ENCODE results near the gene PYHIN1. TPM values are rescaled to one million over a fixed set of nuclear protein-coding genes. Genes with fewer than 3 reads are reported as not detected.

The PYHIN1 gene
- polyA plus RNA-seq, 1 experiment, result not detected

DNA sequence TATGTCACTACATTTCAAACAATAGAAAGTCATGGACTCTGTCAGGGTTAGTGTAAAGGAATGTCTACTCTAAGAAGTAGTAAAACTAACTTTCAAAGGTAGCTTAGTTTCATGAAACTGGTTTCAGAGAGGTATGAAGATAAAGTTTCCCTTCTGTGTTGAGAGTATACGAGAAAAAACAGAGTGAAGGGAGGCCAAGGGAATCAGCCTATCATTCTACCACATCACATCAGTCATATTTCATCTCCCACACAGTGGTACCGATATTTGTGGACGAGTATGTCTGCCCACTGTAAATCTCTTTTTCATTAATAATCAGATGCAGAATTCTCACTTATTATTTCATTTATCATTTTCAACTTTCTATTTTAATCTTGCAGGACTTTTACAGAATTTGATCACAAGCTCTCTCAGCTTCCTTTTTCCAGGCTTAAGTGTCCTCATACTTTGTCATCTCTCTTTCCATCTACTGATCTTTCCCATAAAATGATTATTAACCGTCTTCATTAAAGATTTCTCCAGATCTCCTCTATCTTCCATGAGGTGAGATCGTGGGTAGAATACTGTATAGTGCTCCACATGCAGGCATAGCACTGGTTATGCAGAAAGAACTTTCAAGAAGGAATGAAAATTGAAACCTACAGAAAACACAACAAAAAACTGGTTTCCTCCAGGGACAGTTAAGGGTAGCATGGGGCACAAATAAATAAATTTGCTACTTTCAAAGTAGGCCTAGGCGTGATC, 66.9 kb downstream of the PYHIN1 start:
- no peak for DNase-seq (ENCODE audit: low read depth, low spot score)
- TF ChIP-seq, protein P1, sequence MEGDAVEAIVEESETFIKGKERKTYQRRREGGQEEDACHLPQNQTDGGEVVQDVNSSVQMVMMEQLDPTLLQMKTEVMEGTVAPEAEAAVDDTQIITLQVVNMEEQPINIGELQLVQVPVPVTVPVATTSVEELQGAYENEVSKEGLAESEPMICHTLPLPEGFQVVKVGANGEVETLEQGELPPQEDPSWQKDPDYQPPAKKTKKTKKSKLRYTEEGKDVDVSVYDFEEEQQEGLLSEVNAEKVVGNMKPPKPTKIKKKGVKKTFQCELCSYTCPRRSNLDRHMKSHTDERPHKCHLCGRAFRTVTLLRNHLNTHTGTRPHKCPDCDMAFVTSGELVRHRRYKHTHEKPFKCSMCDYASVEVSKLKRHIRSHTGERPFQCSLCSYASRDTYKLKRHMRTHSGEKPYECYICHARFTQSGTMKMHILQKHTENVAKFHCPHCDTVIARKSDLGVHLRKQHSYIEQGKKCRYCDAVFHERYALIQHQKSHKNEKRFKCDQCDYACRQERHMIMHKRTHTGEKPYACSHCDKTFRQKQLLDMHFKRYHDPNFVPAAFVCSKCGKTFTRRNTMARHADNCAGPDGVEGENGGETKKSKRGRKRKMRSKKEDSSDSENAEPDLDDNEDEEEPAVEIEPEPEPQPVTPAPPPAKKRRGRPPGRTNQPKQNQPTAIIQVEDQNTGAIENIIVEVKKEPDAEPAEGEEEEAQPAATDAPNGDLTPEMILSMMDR (IDR thresholded peaks at IDR 0.05; ENCODE audit: low read depth, low read length), result no peak
- no peaks in the 10 kb centered on the region for H3K27me3 ChIP-seq (ENCODE audit: control insufficient read depth, insufficient read depth, low read length)
- H3K27ac ChIP-seq (ENCODE audit: low read depth, low read length), result no peak overlapping the region
- ChIA-PET POLR2A (no interaction called here), CTCF (interaction anchor here (0.6 to 2.4 kb wide), 31 partner anchors 9 to 1291 kb away, joined by 3 to 79 read pairs (median 3); partner anchors contain the start of gene IFI16)
- peak overlapping the region; percentile 69; the same call in 1 of the 2 replicates for H3K4me3 ChIP-seq (ENCODE audit: low read depth, low read length)
- H3K9me3 ChIP-seq (ENCODE audit: control insufficient read depth, insufficient read depth, low read length), result no peaks in the 10 kb centered on the region

GRCh38 chr1:158998781-158999161, 67.4 kb downstream of the PYHIN1 start:
- no peak overlapping the region for H3K27ac ChIP-seq (ENCODE audit: low read depth, low read length)
- ChIA-PET CTCF (interaction anchor here (0.6 to 2.4 kb wide), 30 partner anchors 9 to 1290 kb away, joined by 3 to 79 read pairs (median 4); partner anchors contain the start of gene IFI16), POLR2A (no interaction called here)
- peak overlapping the region; percentile 69 for H3K4me3 ChIP-seq (ENCODE audit: low read depth, low read length)
- TF ChIP-seq, protein P1 (IDR thresholded peaks at IDR 0.05; ENCODE audit: low read depth, low read length), result peak; percentile 89
- no peaks in the 10 kb centered on the region for H3K9me3 ChIP-seq (ENCODE audit: control insufficient read depth, insufficient read depth, low read length)
- H3K27me3 ChIP-seq (ENCODE audit: control insufficient read depth, insufficient read depth, low read length), result no peaks in the 10 kb centered on the region
- DNase-seq (ENCODE audit: low read depth, low spot score), result peak; percentile 18

DNA sequence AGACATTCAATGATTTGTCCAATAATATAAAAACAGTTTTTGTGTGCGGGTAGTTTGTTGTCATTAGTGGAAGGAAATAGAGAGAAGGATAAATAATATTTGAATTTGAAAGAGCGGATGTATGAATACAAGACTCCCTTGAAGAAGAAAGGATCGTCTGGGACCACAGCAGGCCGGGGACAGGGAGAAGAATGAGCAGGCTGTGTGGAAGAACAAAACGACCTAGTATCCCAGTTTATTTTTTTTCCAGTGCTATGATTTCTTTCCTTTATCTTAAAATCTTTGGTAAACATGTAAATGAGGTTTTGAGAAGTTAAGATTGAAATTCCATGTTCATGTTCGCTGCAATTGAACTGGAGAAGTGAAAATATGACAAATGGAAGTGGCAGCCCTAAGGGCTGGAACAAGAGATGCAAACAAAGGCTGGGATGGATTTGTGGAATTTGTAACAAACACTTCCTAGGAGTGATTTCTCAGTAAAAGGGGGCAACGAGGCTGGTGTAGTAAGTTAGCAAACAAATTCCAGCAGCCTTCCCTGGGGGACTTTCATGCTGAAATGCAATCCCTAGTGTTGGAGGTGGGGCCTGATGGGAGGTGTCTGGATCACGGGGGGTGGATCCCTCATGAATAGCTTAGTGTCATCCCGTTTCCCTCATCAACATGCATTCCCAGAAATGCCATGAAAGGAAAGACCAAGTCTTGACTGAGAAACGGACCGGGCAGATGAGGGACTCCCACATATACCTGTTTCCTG, 68.1 kb downstream of the PYHIN1 start:
- TF ChIP-seq, protein P1 (IDR thresholded peaks at IDR 0.05; ENCODE audit: low read depth, low read length), result no peak
- Histone ChIP-seq H3K27me3 (ENCODE audit: control insufficient read depth, insufficient read depth, low read length) (no peaks in the 10 kb centered on the region), H3K4me3 (ENCODE audit: low read depth, low read length) (peak overlapping the region; percentile 69), H3K9me3 (ENCODE audit: control insufficient read depth, insufficient read depth, low read length) (no peaks in the 10 kb centered on the region), H3K27ac (ENCODE audit: low read depth, low read length) (peak overlapping the region; percentile 93)
- POLR2A ChIA-PET, result interaction anchor here (0.5 to 1.3 kb wide), 4 partner anchors 10 to 854 kb away, joined by 3 to 12 read pairs (median 4); partner anchors contain the start of gene IFI16
- CTCF ChIA-PET, result interaction anchor here (0.7 to 2.0 kb wide), 6 partner anchors 10 to 797 kb away, joined by 3 to 6 read pairs (median 4); partner anchors contain the start of gene IFI16
- DNase-seq (ENCODE audit: low read depth, low spot score), result peak; percentile 81

DNA sequence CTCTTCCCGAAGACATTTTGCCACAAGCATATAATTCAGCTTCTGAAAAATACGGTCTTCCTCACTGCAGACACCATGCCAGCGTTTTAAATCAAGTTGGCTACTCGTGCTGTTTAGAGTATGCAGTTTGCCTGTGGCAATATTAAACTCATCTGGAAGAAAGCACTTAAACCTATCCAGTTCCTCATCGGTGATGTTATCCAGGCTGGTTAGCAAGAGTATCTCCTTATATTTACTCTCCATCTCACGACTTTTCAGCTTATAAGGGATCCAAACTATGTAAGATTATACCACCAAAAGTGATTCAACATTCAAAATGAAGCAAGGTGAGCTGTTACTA, 68.7 kb downstream of the PYHIN1 start:
- peak overlapping the region; percentile 93 for H3K27ac ChIP-seq (ENCODE audit: low read depth, low read length)
- TF ChIP-seq, protein P1 (IDR thresholded peaks at IDR 0.05; ENCODE audit: low read depth, low read length), result no peak
- ChIA-PET CTCF (interaction anchor here (0.7 to 2.0 kb wide), 6 partner anchors 9 to 797 kb away, joined by 3 to 6 read pairs (median 4); partner anchors contain the start of gene IFI16), POLR2A (interaction anchor here (0.5 to 1.3 kb wide), 4 partner anchors 10 to 853 kb away, joined by 3 to 12 read pairs (median 4); partner anchors contain the start of gene IFI16)
- H3K27me3 ChIP-seq (ENCODE audit: control insufficient read depth, insufficient read depth, low read length), result no peaks in the 10 kb centered on the region
- peak overlapping the region; percentile 69 for H3K4me3 ChIP-seq (ENCODE audit: low read depth, low read length)
- H3K9me3 ChIP-seq (ENCODE audit: control insufficient read depth, insufficient read depth, low read length), result no peaks in the 10 kb centered on the region
- no peak for DNase-seq (ENCODE audit: low read depth, low spot score)

All from AG04450 (cell line).